Measurements from ENCODE around the gene ITGA5. TPM values are rescaled to one million over a fixed set of nuclear protein-coding genes. Genes with fewer than 3 reads are reported as not detected.
A peak's percentile ranks its signal among the peaks of the same experiment; 100 is the strongest.

Gene ITGA5
- total RNA-seq, 1 experiment from 2014 or later, result 8.0 TPM

- no TSS peak for BruUV-seq (replicated peaks)
- CTCF ChIA-PET, result interaction anchor here (0.5 to 1.8 kb wide), 7 partner anchors 8 to 187 kb away, joined by 3 to 34 read pairs (median 7); partner anchors contain the start of gene COPZ1
- intact Hi-C loops (cut with micrococcal nuclease; ENCODE audit: unreplicated experiment), result no loop called here
- TF ChIP-seq, protein P1, sequence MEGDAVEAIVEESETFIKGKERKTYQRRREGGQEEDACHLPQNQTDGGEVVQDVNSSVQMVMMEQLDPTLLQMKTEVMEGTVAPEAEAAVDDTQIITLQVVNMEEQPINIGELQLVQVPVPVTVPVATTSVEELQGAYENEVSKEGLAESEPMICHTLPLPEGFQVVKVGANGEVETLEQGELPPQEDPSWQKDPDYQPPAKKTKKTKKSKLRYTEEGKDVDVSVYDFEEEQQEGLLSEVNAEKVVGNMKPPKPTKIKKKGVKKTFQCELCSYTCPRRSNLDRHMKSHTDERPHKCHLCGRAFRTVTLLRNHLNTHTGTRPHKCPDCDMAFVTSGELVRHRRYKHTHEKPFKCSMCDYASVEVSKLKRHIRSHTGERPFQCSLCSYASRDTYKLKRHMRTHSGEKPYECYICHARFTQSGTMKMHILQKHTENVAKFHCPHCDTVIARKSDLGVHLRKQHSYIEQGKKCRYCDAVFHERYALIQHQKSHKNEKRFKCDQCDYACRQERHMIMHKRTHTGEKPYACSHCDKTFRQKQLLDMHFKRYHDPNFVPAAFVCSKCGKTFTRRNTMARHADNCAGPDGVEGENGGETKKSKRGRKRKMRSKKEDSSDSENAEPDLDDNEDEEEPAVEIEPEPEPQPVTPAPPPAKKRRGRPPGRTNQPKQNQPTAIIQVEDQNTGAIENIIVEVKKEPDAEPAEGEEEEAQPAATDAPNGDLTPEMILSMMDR (IDR thresholded peaks at IDR 0.05; ENCODE audit: unreplicated experiment), result no peak
- peaks cover 17% of the 10 kb centered on the region for H3K36me3 Mint-ChIP-seq (ENCODE audit: insufficient read depth, unreplicated experiment)
- H3K27me3 Mint-ChIP-seq (ENCODE audit: unreplicated experiment), result peaks cover 30% of the 10 kb centered on the region
- peak overlapping the region; percentile 30 for H3K4me3 Mint-ChIP-seq (ENCODE audit: low read depth, unreplicated experiment)
- H3K27ac Mint-ChIP-seq (ENCODE audit: unreplicated experiment), result peak overlapping the region; percentile 62
- peak; percentile 87 for DNase-seq
- H3K4me1 Mint-ChIP-seq (ENCODE audit: low read depth, unreplicated experiment), result peaks cover 61% of the 10 kb centered on the region
- no peaks in the 10 kb centered on the region for H3K9me3 Mint-ChIP-seq (ENCODE audit: low read depth, unreplicated experiment)
Measured at GRCh38 chr12:54371328-54372112, 47.5 kb downstream of the ITGA5 start.

- H3K4me3 Mint-ChIP-seq (ENCODE audit: low read depth, unreplicated experiment), result peak overlapping the region; percentile 78
- H3K4me1 Mint-ChIP-seq (ENCODE audit: low read depth, unreplicated experiment), result peaks cover 58% of the 10 kb centered on the region
- TF ChIP-seq, protein P1 (IDR thresholded peaks at IDR 0.05; ENCODE audit: unreplicated experiment), result peak; percentile 98
- intact Hi-C loops (cut with micrococcal nuclease; ENCODE audit: unreplicated experiment), result loop anchor here (1.0 kb wide), 1 partner anchor 9 kb away; no protein-coding TSS in a partner anchor
- no TSS peak for BruUV-seq (replicated peaks)
- CTCF ChIA-PET, result interaction anchor here (0.5 to 1.8 kb wide), 14 partner anchors 9 to 152 kb away, joined by 3 to 34 read pairs (median 4); partner anchors contain the start of genes CBX5, COPZ1 and HNRNPA1
- H3K27me3 Mint-ChIP-seq (ENCODE audit: unreplicated experiment), result peaks cover 30% of the 10 kb centered on the region
- H3K9me3 Mint-ChIP-seq (ENCODE audit: low read depth, unreplicated experiment), result no peaks in the 10 kb centered on the region
- peaks cover 17% of the 10 kb centered on the region for H3K36me3 Mint-ChIP-seq (ENCODE audit: insufficient read depth, unreplicated experiment)
- no peak overlapping the region for H3K27ac Mint-ChIP-seq (ENCODE audit: unreplicated experiment)
- peak; percentile 94 for DNase-seq
Measured at GRCh38 chr12:54370171-54370730, 48.8 kb downstream of the ITGA5 start.

DNA sequence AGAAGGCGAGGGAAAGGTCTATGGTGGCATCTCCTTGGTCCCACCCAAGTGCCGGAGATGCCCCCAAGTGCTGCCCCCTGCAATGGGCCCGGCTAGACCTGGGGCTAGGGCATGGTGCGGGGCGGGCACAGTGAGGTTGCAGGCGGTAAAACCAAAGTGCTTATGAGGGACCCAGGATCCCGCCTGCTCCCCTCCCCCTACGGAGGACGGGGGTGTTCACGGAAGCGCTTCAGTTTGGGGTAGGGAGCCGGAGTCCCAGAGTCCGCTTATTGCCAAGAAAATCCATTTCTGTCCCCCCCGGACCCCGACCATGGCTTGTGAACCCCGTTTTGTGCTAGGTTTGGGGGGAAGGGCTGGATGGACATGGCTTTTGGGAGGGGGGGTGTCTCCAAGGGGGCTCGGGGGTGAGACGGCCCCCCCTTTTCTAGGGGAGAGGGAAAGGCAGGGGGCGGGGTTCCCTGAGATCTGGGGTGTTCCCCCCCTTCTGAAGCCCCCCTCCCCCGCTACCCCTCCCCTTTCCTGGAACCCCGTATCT is 49.4 kb downstream of the ITGA5 start:
- peaks cover 17% of the 10 kb centered on the region for H3K36me3 Mint-ChIP-seq (ENCODE audit: insufficient read depth, unreplicated experiment)
- peak overlapping the region; percentile 58 for H3K27ac Mint-ChIP-seq (ENCODE audit: unreplicated experiment)
- H3K27me3 Mint-ChIP-seq (ENCODE audit: unreplicated experiment), result peaks cover 33% of the 10 kb centered on the region
- H3K4me1 Mint-ChIP-seq (ENCODE audit: low read depth, unreplicated experiment), result peaks cover 52% of the 10 kb centered on the region
- TF ChIP-seq, protein P1 (IDR thresholded peaks at IDR 0.05; ENCODE audit: unreplicated experiment), result no peak
- no TSS peak for BruUV-seq (replicated peaks)
- CTCF ChIA-PET, result interaction anchor here (0.8 to 1.8 kb wide), 13 partner anchors 9 to 151 kb away, joined by 3 to 34 read pairs (median 4); partner anchors contain the start of genes CBX5, COPZ1 and HNRNPA1
- intact Hi-C loops (cut with micrococcal nuclease; ENCODE audit: unreplicated experiment), result loop anchor here (1.0 to 10.0 kb wide), 3 partner anchors 10 to 149 kb away; no protein-coding TSS in a partner anchor
- peak overlapping the region; percentile 78 for H3K4me3 Mint-ChIP-seq (ENCODE audit: low read depth, unreplicated experiment)
- no peak for DNase-seq
- no peaks in the 10 kb centered on the region for H3K9me3 Mint-ChIP-seq (ENCODE audit: low read depth, unreplicated experiment)
